ENCODE data around the gene ARHGDIA. TPM values are rescaled to one million over a fixed set of nuclear protein-coding genes. Genes with fewer than 3 reads are reported as not detected.

ARHGDIA gene
- total RNA-seq, 1 donor from 2014 or later: 387 TPM

- ATAC-seq: no peak
- intact Hi-C loops (cut with DNase I): no loop called here
- DNase-seq (ENCODE audit: low spot score): no peak
These were observed 20.1 kb upstream of the ARHGDIA start for GRCh38 chr17:81891303-81891552.

DNA sequence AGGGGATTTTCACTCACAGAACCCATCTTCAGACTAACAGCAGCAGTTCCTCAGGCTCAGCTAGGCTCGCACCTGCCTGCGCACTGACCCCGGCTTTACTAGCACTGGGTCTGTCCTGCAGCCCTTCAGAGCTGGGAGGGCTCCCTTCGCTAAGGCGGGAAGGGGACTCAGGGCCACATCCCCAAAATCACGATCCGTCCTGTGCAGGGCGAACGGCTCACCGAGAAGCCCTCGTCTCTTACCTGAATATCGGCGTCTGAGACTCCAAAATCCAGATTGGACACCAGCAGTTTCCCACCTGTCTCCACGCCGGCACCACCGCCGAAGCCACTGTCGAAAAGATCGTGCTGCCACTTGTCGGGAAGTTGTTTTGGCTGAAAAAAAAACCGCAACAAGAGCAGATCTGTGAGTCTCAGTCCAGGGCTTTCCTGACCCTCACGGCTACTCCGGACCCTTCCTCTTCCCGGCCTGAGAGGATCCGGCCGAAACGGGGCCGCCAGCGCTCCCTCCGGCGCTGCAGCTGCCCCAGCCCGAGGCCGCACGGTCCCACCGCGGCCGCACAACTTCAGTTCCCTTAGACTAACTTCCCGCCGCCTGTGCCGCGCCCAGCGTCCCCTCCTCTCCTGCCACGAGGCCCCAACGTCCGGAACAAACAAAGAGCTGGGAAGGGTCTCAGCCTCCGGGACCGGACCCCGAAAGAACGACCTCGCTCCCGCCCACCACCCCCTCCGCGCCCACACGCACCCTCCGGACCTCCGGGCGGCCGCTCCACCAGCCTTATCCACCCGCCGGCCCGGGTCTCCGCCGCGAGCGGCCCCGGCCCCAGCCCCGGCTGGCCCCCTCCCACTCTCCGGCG is 19.5 kb upstream of the ARHGDIA start:
- peak; percentile 57 for DNase-seq (ENCODE audit: low spot score)
- ATAC-seq: no peak
- intact Hi-C loops (cut with DNase I): no loop called here

GRCh38 chr17:81889602-81890001 is 18.5 kb upstream of the ARHGDIA start:
- ATAC-seq: no peak
- intact Hi-C loops (cut with DNase I): no loop called here

DNA sequence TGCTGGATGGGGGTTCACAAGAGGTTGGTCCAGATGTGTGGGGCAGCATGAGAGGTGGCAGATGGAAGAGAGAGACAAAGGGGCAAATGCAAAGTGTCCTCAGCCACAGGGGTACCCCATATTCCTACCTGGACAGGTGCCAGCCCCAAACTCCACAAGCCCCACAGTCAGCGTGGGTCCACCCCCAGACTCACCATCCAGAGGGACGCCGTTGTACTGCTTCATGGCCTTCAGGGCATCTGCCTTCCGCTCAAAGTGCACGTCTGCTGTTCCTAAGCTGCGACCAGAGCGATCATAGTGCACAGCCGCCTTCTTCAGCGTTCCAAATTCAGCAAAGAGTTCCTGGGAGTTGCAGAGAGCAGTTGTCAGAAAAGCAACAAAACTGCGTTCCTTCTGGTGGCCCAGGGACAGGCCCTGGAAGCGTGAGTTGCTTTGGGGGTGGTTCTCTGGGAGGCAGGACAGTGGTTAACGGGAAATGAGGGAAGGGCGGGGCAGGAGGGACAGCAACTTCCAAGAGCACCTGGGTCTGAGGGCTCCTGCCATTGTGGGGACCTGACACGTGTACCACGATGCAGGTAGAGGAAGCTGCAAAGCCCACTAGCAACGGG is 18.0 kb upstream of the ARHGDIA start:
- no peak for DNase-seq (ENCODE audit: low spot score)
- ATAC-seq: no peak
- intact Hi-C loops (cut with DNase I): no loop called here

More at GRCh38 chr17:81889602-81890001, 18.5 kb upstream of the ARHGDIA start:
- DNase-seq (ENCODE audit: low spot score): no peak

- DNase-seq (ENCODE audit: low spot score) (peak; percentile 53), ATAC-seq (no peak)
- intact Hi-C loops (cut with DNase I): no loop called here
These were observed 17.2 kb upstream of the ARHGDIA start for GRCh38 chr17:81888105-81888987.

GRCh38 chr17:81885869-81886548 is 14.9 kb upstream of the ARHGDIA start:
- ATAC-seq: no peak
- DNase-seq (ENCODE audit: low spot score): no peak
- intact Hi-C loops (cut with DNase I): no loop called here

GRCh38 chr17:81885454-81885853 is 14.3 kb upstream of the ARHGDIA start:
- no peak for DNase-seq (ENCODE audit: low spot score)
- intact Hi-C loops (cut with DNase I): no loop called here
- ATAC-seq: no peak

GRCh38 chr17:81884968-81885367 is 13.8 kb upstream of the ARHGDIA start:
- intact Hi-C loops (cut with DNase I): no loop called here
- ATAC-seq (no peak), DNase-seq (ENCODE audit: low spot score) (no peak)

DNA sequence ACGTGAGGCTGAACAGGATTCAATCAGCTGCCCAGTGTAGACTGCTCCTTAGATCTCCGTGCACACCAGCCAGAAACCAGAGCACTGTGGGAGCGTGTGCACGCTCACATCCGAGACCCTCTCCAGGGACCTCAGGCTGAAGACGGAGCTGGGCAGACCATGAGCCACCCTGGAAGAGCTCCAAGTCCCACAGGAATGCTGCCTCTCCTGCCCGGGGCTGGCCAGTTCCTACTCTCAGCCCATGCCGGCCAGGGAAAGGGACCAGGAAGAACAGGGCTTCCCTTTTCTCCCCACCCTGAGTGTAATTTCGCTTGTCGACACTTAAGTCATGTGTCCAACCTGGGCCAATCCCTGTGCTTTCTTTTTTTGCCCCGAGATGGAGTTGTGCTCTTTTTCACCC is 13.4 kb upstream of the ARHGDIA start:
- no peak for DNase-seq (ENCODE audit: low spot score)
- peak; percentile 33 for ATAC-seq
- intact Hi-C loops (cut with DNase I): no loop called here

GRCh38 chr17:81879121-81879520 is 8.0 kb upstream of the ARHGDIA start:
- intact Hi-C loops (cut with DNase I): no loop called here
- ATAC-seq (no peak), DNase-seq (ENCODE audit: low spot score) (no peak)

DNA sequence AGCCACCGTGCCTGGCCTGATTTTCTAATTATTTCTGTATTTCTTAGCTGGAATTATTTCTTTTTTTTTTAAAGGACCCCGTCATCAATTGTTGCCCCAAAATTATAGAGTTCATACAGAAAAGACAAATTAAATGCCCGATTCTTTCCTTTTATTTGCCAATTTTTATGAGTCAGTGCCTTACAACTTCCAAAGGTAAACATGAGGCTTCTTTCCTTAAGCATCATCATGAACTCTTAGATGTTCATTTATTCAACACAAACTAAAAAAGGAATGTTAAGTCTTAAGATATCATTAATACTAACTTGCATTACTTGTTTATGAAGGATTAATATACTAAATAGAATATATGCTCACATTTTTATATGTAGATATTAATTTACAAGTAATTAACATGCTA is 7.2 kb upstream of the ARHGDIA start:
- ATAC-seq (no peak), DNase-seq (ENCODE audit: low spot score) (no peak)
- intact Hi-C loops (cut with DNase I): no loop called here

- ATAC-seq: no peak
- intact Hi-C loops (cut with DNase I): no loop called here
- DNase-seq (ENCODE audit: low spot score): no peak
These were observed 6.4 kb upstream of the ARHGDIA start for GRCh38 chr17:81877569-81877968.

DNA sequence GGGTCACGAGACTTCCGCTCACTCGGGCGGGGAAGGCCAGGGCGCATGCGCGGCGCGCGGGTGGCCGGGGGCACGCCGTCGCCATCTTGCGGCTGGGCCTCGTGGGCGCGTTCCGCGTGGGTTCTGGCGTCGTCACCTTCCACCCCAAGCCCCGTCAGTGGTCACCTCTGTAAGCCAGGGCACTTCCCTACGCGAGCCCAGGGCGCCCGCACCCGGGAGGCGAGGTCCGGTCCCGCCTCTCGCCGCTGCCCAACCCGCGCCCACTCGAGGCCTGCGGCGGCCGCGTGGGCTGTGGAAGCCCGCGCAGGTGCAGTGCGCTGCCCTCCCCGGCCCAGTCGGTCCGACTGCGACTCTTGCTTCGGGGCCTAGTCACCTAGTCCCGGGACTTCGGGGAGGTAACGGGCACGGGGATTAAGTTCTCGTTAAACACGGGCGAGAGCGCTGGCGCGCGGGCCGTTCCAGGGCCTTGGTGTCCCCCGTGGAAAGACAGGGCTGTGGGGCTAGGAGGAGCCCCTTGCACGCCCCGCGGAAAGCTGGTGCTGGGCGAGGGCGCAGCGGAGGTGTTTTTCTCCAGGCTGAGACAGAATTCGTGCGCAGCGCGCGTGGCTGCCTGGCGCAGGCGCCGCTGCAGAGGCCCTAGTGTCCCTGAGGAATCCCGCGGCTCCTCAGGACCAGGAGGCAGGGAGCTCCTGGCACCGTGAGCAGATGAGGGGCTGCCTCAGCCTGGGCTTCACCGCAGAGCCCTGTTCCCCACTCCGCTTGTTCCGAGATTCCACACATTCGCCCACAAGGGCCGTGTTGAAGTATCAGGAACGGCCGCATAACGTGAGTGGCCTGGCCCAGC is 472 bp upstream of the ARHGDIA start:
- DNase-seq (ENCODE audit: low spot score): peak; percentile 98
- ATAC-seq: peak; percentile 37
- intact Hi-C loops (cut with DNase I): no loop called here

DNA sequence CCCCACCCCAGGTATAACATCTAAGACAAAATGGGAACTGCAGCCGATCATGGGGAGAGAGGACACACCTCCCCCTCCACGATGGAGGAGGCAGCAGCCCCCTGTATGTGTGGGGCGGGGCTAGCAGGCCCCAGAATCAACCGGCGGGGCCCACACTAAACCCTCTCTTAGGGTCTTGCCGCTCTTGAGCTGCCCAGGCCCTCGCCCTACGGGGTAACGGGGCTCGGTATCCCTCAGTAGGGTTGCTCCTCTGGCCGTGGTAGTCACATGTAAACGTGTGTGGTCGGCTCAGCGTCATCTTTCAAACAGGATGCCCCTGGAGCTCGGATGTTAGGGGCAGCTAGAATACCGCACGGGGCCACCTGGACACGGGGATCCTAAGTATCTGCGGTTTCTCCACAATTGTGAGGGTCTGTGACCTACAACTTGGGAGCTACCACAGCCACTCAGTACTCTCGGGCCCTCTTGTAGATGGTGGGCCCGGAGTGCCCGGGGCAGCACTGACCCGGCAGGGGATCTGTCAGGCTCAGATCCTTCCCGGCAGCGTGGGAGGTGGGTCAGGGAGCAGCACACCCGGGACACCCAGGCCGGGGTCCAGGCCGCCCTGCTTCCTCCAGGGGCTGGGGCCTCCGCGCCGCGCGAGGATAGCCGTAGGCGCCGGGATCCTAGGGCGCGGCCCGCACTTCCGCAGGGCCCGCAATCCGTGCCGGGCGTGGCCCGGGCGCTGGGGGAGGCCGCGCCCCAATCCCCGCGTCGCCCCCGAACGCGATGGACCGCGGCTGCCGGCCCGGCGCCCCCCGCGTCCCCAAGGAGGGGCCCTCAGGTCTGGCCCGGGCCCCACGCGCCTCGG is 781 bp downstream of the ARHGDIA start:
- ATAC-seq (peak; percentile 9), DNase-seq (ENCODE audit: low spot score) (no peak)
- intact Hi-C loops (cut with DNase I): no loop called here

GRCh38 chr17:81869221-81870130 is 1.7 kb downstream of the ARHGDIA start:
- DNase-seq (ENCODE audit: low spot score): no peak
- intact Hi-C loops (cut with DNase I): no loop called here
- peak; percentile 33 for ATAC-seq

DNA sequence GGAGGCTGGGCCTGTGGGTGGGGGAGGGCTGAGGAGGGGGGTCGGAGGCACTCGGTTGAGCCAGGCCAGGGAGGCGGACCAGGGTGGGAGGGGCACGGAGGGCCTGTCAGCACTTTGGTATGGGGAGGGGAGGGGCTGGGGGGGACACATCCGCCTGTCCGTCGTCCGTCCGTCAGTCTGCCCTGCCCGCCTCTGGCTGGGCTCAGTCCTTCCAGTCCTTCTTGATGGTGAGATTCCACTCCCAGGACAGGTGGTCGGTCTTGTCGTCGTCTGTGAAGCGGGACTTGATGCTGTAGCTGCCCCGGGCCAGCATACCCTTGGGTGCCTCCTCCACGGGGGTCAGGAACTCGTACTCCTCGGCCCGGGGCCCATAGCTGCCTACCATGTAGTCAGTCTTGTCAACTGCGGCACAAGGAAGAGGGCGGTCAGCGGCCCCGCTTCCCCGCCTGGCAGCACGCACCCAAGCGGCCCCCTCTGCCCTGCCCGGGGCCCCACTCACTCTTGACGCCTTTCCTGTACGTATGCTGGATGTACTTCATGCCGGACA is 2.4 kb downstream of the ARHGDIA start:
- DNase-seq (ENCODE audit: low spot score): no peak
- peak; percentile 18 for ATAC-seq
- intact Hi-C loops (cut with DNase I): no loop called here

All from sciatic nerve (tissue), 2 donors.